Activated CD8-positive, alpha-beta T cell treated with anti-CD3 and anti-CD28 coated beads for 36 hours (primary cell): Measurements from ENCODE around the gene MED29. TPM values are rescaled to one million over a fixed set of nuclear protein-coding genes. Genes with fewer than 3 reads are reported as not detected.

ENCODE experiments used
- ATAC-seq: fragments of 200-7000 bp; cut with Tn5 transposase; one replicate; pipeline ENCODE4 v1.10.0; 2021; ENCODE audit warnings: mild to moderate bottlenecking, moderate library complexity
- CTCF ChIA-PET: fragments of 350-600 bp; sonication (Branson Sonifier 250); formaldehyde crosslinking; loops from one replicate; lab custom pipeline; 2021; ENCODE audit warnings: antibody characterized with exemption; lab: Charles Lee
- POLR2A ChIA-PET: fragments of 350-600 bp; sonication (Branson Sonifier 250); formaldehyde crosslinking; loops from one replicate; lab custom pipeline; 2021; ENCODE audit warnings: antibody characterized with exemption; lab: Charles Lee
- DNase-seq: peaks from one replicate; pipeline ENCODE4 v3.0.0-alpha.2; 2020
- H3K27ac Mint-ChIP-seq: one replicate; pipeline ENCODE4 v1.8.0; 2021; ENCODE audit warnings: mild to moderate bottlenecking, mixed read lengths
- H3K27me3 Mint-ChIP-seq: one replicate; pipeline ENCODE4 v1.8.0; 2021; ENCODE audit warnings: mixed read lengths
- H3K36me3 Mint-ChIP-seq: one replicate; pipeline ENCODE4 v1.8.0; 2021; ENCODE audit warnings: low read depth, mixed read lengths
- H3K4me1 Mint-ChIP-seq: one replicate; pipeline ENCODE4 v1.8.0; 2021; ENCODE audit warnings: low read depth, mixed read lengths
- H3K4me3 Mint-ChIP-seq: one replicate; pipeline ENCODE4 v1.8.0; 2021; ENCODE audit warnings: mild to moderate bottlenecking, moderate library complexity, mixed read lengths
- H3K9me3 Mint-ChIP-seq: one replicate; pipeline ENCODE4 v1.8.0; 2021; ENCODE audit warnings: mixed read lengths
- intact Hi-C: fragments of 100-400 bp; cut with micrococcal nuclease; formaldehyde crosslinking; loops from one replicate; pipeline ENCODE4 v1.10.0; 2022
- total RNA-seq, 2 experiments: library from RNA; stranded (reverse); gene quantifications; one replicate each; pipeline ENCODE4 v1.2.3, GENCODE V29; 2021
- TF ChIP-seq, protein P1 (sequence below): fragments of 200-600 bp; IDR thresholded peaks from one replicate; pipeline ENCODE4 v1.8.0; 2022; ENCODE audit warnings: antibody characterized with exemption, mild to moderate bottlenecking

The MED29 gene
- total RNA-seq, 2 experiments from 2014 or later: 19.5 to 19.8 TPM

DNA sequence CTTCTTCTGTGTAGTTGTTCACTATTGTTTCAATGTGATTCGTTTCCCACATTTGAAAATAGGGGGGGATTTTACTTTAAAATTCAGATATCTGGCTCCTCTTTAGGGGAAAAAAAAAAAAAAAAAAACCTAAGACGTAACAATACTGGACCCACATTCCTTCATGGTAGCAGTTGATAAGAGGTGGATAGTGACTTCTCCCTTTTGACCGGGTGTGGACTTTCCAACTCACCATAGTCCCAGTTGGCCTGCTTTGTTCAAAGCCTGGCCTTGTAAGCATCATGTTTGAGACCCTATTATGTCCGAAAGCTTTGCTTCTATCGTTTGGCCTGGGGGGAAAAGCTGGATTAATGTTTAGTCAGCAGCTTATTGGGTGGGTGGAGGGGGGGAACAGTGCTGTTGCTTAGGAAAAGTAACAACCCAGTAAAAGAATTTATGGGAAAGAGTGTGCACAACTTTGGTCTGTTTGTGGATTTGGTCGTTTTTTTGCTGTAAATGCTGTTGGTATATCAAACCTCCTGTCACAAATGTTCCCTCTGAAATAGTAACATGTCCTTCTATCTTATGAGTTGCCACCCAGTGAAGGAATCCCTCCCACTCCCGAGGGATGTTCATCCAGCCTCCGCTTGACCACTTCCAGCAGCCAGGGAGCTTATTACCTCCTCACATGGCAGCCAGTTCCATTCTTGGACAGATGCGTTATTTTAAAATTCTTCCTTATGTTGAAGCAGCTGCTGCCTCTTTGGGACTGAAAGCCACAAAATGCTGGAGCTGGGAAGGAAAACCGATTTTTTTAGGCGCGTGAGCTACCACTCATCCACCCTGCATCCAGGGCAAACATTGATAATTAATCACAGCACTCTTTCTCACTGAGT, 38.6 kb upstream of the MED29 start:
- intact Hi-C loops: no loop called here
- ChIA-PET CTCF (interaction anchor here (0.6 kb wide), 1 partner anchor 718 kb away, joined by 3 read pairs; no protein-coding TSS in a partner anchor), POLR2A (interaction anchor here (1.5 to 3.0 kb wide), 2 partner anchors 10 to 83 kb away, joined by 5 to 7 read pairs; partner anchors contain the start of genes RPS16 and SAMD4B)
- DNase-seq (no peak), ATAC-seq (no peak)
- peaks cover 36% of the 10 kb centered on the region for H3K4me1 Mint-ChIP-seq
- H3K27ac Mint-ChIP-seq: peak overlapping the region; percentile 87
- no peaks in the 10 kb centered on the region for H3K27me3 Mint-ChIP-seq
- H3K4me3 Mint-ChIP-seq: no peak overlapping the region
- no peaks in the 10 kb centered on the region for H3K9me3 Mint-ChIP-seq
- peaks cover 46% of the 10 kb centered on the region for H3K36me3 Mint-ChIP-seq
- TF ChIP-seq, protein P1, sequence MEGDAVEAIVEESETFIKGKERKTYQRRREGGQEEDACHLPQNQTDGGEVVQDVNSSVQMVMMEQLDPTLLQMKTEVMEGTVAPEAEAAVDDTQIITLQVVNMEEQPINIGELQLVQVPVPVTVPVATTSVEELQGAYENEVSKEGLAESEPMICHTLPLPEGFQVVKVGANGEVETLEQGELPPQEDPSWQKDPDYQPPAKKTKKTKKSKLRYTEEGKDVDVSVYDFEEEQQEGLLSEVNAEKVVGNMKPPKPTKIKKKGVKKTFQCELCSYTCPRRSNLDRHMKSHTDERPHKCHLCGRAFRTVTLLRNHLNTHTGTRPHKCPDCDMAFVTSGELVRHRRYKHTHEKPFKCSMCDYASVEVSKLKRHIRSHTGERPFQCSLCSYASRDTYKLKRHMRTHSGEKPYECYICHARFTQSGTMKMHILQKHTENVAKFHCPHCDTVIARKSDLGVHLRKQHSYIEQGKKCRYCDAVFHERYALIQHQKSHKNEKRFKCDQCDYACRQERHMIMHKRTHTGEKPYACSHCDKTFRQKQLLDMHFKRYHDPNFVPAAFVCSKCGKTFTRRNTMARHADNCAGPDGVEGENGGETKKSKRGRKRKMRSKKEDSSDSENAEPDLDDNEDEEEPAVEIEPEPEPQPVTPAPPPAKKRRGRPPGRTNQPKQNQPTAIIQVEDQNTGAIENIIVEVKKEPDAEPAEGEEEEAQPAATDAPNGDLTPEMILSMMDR: no peak

DNA sequence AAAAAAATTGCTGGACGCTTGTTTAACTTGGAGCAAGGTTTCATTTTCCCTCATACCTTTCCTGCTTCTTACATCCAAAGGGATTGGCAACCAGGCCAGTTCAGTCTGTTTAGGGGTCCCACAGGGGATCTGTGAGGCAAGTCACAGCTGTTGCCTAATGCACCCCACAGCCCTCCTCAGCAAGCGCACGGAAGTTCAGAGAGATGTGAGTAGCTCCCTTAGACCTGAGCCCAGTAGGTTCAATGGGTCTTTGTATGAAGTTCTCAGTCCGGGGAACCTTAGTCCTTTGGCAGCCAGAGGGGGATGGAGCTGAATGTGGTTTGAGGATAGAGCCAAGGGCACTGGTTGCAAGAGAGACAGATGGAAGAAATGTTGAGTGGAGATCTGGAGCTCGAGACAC, 35.9 kb upstream of the MED29 start:
- H3K36me3 Mint-ChIP-seq: peaks cover 45% of the 10 kb centered on the region
- H3K4me3 Mint-ChIP-seq: no peak overlapping the region
- TF ChIP-seq, protein P1: no peak
- intact Hi-C loops: no loop called here
- no peaks in the 10 kb centered on the region for H3K9me3 Mint-ChIP-seq
- CTCF ChIA-PET: interaction anchor here (1.1 to 1.3 kb wide), 2 partner anchors 11 to 34 kb away, joined by 3 to 4 read pairs; no protein-coding TSS in a partner anchor
- POLR2A ChIA-PET: interaction anchor here (0.9 to 1.2 kb wide), 2 partner anchors 33 to 80 kb away, joined by 4 read pairs; partner anchors contain the start of gene RPS16
- DNase-seq (no peak), ATAC-seq (no peak)
- H3K27me3 Mint-ChIP-seq: no peaks in the 10 kb centered on the region
- peaks cover 21% of the 10 kb centered on the region for H3K4me1 Mint-ChIP-seq
- no peak overlapping the region for H3K27ac Mint-ChIP-seq

DNA sequence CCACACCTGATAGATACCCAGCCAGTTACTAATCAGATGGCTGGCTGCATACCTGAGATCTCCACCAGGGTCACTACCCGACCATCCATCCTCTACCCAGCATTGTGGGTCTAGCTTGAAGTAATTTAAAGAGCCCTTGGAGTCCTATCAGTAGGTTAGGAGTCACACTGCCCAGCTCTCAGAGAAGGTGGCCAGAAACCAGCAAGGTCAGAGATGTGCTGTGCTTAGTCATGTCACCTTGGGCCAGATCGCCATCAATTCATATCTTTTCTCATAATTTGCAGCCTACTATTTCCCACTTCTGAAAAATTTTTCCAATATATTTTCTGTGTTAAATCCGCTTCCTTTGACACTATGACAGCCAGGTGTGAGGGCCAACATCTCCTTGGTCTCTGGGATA, 35.1 kb upstream of the MED29 start:
- H3K9me3 Mint-ChIP-seq: no peaks in the 10 kb centered on the region
- ChIA-PET POLR2A (interaction anchor here (0.9 to 1.2 kb wide), 2 partner anchors 32 to 80 kb away, joined by 4 read pairs; partner anchors contain the start of gene RPS16), CTCF (interaction anchor here (0.8 to 1.3 kb wide), 2 partner anchors 13 to 33 kb away, joined by 3 to 4 read pairs; no protein-coding TSS in a partner anchor)
- no peaks in the 10 kb centered on the region for H3K27me3 Mint-ChIP-seq
- ATAC-seq (no peak), DNase-seq (no peak)
- no peak overlapping the region for H3K27ac Mint-ChIP-seq
- peaks cover 50% of the 10 kb centered on the region for H3K36me3 Mint-ChIP-seq
- peaks cover 19% of the 10 kb centered on the region for H3K4me1 Mint-ChIP-seq
- intact Hi-C loops: no loop called here
- TF ChIP-seq, protein P1: no peak
- H3K4me3 Mint-ChIP-seq: no peak overlapping the region

DNA sequence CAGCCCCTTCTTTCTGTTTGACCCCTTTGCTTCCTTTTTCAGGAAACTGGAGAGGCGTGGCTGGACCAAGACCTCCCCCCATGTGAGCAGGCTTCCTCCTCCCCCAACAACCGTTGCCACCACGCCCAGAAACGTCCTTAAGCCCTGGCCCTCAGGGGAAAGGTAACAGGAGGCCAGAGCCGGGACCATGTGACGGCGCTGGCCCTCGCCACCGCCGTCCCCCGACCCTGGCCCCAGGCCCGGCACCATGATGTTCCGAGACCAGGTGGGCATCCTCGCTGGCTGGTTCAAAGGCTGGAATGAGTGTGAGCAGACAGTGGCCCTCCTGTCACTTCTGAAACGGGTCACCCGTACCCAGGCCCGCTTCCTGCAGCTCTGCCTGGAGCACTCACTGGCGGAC, 34.5 kb upstream of the MED29 start:
- CTCF ChIA-PET: interaction anchor here (0.8 kb wide), 1 partner anchor 12 kb away, joined by 3 read pairs; no protein-coding TSS in a partner anchor
- no peaks in the 10 kb centered on the region for H3K27me3 Mint-ChIP-seq
- no peak overlapping the region for H3K4me3 Mint-ChIP-seq
- intact Hi-C loops: no loop called here
- no peak for ATAC-seq
- POLR2A ChIA-PET: interaction anchor here (1.2 kb wide), 1 partner anchor 32 kb away, joined by 4 read pairs; no protein-coding TSS in a partner anchor
- H3K4me1 Mint-ChIP-seq: peaks cover 13% of the 10 kb centered on the region
- no peak for DNase-seq
- peaks cover 49% of the 10 kb centered on the region for H3K36me3 Mint-ChIP-seq
- TF ChIP-seq, protein P1: no peak
- H3K27ac Mint-ChIP-seq: no peak overlapping the region
- H3K9me3 Mint-ChIP-seq: no peaks in the 10 kb centered on the region
